ENCODE results near the gene HECW1. TPM values are rescaled to one million over a fixed set of nuclear protein-coding genes. Genes with fewer than 3 reads are reported as not detected.

The HECW1 gene
- total and polyA plus RNA-seq, 10 of the 15 experiments (the other 5 are each of a cell fraction or from before 2014, with no cell fraction given): under 0.01 to 0.31 (median 0.04) TPM; not detected in 3

- peak; percentile 86 for TF ChIP-seq BACH1 (IDR thresholded peaks at IDR 0.05; ENCODE audit: borderline replicate concordance)
- TF ChIP-seq CBFB (IDR thresholded peaks at IDR 0.05; ENCODE audit: low read depth): no peak
- peak; percentile 98 for TF ChIP-seq TAF1 (IDR thresholded peaks at IDR 0.05; ENCODE audit: borderline replicate concordance, low read depth, low read length)
- peak; percentile 85; the same call in 1 of the 2 replicates for TF ChIP-seq SMAD5 (IDR thresholded peaks at IDR 0.05; ENCODE audit: low read depth)
- TF ChIP-seq POLR2A (IDR thresholded peaks at IDR 0.05; ENCODE audit: low read depth, low read length): peak; percentile 93
- no peak for TF ChIP-seq ZBTB4 (CRISPR knock-in tag; IDR thresholded peaks at IDR 0.05)
- TF ChIP-seq HDAC2 (IDR thresholded peaks at IDR 0.05): no peak
- TF ChIP-seq PAX8 (IDR thresholded peaks at IDR 0.05): no peak
- no peak for TF ChIP-seq NFYB (IDR thresholded peaks at IDR 0.05; ENCODE audit: insufficient read depth, low read depth, low read length)
- TF ChIP-seq HDAC6 (IDR thresholded peaks at IDR 0.05; ENCODE audit: unreplicated experiment): no peak
- TF ChIP-seq TCF7 (IDR thresholded peaks at IDR 0.05; ENCODE audit: borderline replicate concordance): no peak
- TF ChIP-seq CBX3 (IDR thresholded peaks at IDR 0.05; ENCODE audit: borderline replicate concordance, low read depth): no peak
- TF ChIP-seq SIN3A (IDR thresholded peaks at IDR 0.05; ENCODE audit: low read depth, low read length): peak; percentile 66; the same call in 1 of the 2 replicates
- TF ChIP-seq IKZF2 (IDR thresholded peaks at IDR 0.05): no peak
- TF ChIP-seq, protein P1, sequence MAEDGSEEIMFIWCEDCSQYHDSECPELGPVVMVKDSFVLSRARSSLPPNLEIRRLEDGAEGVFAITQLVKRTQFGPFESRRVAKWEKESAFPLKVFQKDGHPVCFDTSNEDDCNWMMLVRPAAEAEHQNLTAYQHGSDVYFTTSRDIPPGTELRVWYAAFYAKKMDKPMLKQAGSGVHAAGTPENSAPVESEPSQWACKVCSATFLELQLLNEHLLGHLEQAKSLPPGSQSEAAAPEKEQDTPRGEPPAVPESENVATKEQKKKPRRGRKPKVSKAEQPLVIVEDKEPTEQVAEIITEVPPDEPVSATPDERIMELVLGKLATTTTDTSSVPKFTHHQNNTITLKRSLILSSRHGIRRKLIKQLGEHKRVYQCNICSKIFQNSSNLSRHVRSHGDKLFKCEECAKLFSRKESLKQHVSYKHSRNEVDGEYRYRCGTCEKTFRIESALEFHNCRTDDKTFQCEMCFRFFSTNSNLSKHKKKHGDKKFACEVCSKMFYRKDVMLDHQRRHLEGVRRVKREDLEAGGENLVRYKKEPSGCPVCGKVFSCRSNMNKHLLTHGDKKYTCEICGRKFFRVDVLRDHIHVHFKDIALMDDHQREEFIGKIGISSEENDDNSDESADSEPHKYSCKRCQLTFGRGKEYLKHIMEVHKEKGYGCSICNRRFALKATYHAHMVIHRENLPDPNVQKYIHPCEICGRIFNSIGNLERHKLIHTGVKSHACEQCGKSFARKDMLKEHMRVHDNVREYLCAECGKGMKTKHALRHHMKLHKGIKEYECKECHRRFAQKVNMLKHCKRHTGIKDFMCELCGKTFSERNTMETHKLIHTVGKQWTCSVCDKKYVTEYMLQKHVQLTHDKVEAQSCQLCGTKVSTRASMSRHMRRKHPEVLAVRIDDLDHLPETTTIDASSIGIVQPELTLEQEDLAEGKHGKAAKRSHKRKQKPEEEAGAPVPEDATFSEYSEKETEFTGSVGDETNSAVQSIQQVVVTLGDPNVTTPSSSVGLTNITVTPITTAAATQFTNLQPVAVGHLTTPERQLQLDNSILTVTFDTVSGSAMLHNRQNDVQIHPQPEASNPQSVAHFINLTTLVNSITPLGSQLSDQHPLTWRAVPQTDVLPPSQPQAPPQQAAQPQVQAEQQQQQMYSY (CRISPR knock-in tag; IDR thresholded peaks at IDR 0.05): no peak
- no peak for TF ChIP-seq SREBF2 (IDR thresholded peaks at IDR 0.05; ENCODE audit: low read length)
- TF ChIP-seq ZBED1 (IDR thresholded peaks at IDR 0.05; ENCODE audit: borderline replicate concordance): no peak
- no peak for TF ChIP-seq FOS (IDR thresholded peaks at IDR 0.05; ENCODE audit: borderline replicate concordance, extremely low read depth, insufficient read length)
- TF ChIP-seq PML (IDR thresholded peaks at IDR 0.05; ENCODE audit: low read length): peak; percentile 69; the same call in 1 of the 2 replicates
- TF ChIP-seq, protein P2, sequence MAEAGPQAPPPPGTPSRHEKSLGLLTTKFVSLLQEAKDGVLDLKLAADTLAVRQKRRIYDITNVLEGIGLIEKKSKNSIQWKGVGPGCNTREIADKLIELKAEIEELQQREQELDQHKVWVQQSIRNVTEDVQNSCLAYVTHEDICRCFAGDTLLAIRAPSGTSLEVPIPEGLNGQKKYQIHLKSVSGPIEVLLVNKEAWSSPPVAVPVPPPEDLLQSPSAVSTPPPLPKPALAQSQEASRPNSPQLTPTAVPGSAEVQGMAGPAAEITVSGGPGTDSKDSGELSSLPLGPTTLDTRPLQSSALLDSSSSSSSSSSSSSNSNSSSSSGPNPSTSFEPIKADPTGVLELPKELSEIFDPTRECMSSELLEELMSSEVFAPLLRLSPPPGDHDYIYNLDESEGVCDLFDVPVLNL (IDR thresholded peaks at IDR 0.05; ENCODE audit: low read depth, low read length): peak; percentile 20; the same call in 1 of the 2 replicates
- no peak for TF ChIP-seq RFX5 (IDR thresholded peaks at IDR 0.05; ENCODE audit: low read depth, low read length)
- TF ChIP-seq, protein P3, sequence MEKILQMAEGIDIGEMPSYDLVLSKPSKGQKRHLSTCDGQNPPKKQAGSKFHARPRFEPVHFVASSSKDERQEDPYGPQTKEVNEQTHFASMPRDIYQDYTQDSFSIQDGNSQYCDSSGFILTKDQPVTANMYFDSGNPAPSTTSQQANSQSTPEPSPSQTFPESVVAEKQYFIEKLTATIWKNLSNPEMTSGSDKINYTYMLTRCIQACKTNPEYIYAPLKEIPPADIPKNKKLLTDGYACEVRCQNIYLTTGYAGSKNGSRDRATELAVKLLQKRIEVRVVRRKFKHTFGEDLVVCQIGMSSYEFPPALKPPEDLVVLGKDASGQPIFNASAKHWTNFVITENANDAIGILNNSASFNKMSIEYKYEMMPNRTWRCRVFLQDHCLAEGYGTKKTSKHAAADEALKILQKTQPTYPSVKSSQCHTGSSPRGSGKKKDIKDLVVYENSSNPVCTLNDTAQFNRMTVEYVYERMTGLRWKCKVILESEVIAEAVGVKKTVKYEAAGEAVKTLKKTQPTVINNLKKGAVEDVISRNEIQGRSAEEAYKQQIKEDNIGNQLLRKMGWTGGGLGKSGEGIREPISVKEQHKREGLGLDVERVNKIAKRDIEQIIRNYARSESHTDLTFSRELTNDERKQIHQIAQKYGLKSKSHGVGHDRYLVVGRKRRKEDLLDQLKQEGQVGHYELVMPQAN (conservative IDR thresholded peaks at IDR 0.05): peak; percentile 91
These were observed 470.3 kb downstream of the HECW1 start, which contains the start of gene STK17A (continued) for GRCh38 chr7:43582503-43583423.

All from GM12878 (cell line).